Measurements from ENCODE around the gene PODXL2.

PODXL2 gene

DNA sequence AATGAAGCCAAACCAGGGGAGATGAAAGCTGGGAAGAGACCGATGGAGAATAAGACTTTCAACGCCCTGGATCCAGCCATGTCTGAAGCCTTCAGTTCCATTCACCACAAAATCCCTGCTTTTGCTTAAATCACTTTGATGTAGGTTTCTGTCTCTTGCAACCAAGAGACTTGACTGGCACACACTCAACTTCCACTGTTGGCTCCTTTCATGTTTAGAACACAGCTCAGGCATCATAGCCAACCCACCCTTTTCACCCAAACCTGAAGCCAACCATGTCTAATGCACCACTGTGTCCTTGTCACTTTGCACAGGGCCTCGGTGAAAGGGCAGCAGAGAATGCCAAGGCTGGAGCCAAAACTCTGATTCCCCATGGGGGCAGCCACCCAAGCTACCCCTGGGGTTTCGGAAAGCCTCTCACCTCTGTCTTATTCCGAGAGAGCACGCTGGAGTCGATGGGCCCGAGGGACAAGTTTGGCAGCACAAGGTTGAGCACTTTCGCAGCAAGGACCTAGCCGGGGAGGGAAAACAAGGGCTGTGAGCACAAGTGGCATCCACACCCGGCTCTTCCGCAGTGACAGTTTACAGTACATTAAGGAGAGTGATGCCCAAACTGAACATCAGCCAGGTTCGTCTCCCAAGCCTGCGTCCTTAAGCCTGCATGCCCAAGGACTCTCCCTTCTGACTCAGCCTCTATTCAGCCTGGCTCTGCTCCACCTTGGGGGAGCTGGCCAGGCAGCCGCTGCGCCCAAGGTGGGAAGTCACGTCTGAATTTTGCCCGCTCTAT is 81.4 kb downstream of the PODXL2 start:
- no peak for DNase-seq (ENCODE audit: low spot score)

DNA sequence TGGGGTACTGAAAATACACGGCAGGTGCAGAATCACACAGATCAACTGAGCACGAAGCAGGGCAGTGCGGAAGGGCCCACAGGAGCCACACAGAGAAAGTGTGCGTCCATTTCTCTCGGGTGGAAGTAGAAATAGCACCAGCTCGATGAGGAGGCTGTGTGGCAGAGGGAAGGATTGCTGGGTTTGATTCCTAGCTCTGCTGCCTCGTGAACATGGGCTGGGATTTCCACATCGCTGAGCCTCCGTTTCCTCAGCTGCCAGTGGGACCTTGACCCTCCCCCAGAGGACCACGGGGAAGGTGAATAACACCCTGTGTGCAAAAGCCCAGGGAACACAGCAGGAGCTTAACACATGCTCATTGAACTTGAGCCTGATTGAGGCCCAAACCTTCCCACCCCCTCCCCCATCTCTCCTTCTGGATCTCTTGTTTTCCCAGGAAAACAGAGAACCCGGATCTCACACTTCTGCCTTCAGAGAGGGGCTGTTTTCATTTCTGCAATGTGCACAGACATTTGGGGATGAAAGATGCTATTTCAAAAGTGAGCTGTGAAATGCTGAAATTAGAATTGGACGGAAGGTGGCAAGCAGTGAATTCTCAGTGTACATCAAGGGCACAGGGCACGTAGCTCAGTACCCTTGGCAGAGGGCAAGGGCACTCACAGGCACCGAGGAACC is 82.2 kb downstream of the PODXL2 start:
- DNase-seq (ENCODE audit: low spot score) = no peak

DNA sequence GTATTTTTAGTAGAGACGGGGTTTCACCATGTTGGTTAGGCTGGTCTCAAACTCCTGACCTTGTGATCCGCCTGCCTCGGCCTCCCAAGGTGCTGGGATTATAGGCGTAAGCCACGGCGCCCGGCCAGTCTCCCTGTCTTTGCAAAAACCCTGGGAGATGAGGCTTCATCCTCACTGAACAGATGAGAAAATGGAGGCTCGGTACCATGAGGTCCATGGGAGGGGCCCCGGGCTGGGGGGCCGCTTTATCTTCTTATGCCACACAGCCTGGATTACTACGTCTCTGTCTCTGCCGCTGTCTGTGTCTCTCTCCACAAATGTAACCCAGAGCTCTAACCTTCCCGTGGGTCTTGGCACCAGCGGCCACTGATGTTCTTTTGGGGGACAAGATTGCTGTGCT is 82.9 kb downstream of the PODXL2 start:
- DNase-seq (ENCODE audit: low spot score) = no peak

DNA sequence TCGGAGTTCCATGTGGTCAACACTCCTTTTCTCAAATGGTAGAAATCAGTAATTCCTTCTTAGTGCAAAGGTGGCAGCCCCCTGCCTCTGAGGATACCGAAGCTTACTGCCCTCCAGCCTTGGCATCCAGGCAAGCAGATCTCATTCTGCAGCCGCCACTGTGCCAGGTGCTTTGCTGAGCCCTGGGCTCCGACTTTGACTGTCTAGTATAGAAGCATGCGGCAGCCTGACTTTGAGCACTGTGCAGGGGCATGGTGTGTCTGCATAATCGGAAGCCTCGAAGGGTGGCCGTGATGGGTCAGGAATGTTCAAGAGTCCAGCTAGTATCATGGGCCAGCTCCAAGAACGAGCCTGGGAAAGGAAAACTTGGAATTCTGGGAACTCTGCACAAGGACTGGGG is 83.5 kb downstream of the PODXL2 start:
- DNase-seq (ENCODE audit: low spot score) = no peak

DNA sequence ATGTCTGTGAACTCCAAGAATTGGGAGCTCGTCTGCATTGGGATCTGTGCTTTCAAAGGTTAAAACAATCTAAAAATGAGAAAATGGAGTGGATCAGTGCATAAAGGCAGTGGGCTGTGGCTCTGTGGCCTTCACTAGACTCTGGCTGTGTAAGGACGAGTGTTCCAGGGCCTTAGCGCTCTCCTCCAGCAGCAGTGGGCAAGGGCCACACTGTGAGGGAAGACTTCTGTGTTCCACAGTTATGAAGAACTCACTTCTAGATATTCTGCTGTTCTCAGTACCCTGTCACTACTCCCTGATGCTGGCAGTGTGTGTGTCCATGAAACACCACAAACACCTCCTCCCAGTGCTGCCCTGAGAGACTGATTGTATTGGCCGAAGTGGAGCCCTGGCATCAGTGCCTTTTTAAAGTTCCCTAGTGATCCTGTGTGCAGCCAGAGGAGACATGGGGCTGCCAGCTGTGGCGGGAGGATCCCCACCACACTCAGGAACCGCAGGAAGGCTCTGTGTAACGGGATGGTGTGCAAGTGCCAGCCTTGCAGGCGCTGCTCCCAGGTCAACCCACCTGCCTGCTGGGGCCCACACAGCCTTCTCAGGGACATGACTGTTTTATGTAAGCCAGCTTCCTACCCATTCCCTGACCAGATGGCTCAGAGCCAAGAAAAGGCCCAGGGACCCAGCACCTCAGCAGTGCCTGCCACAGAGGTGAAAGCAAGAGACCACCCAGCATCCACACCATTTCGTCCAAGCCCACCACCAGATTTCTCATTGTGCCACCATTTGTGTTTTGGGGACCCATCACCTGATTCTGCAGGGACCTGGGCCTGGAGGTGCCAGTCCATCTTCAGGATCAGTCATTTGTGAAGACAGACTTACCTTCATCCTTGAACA is 84.1 kb downstream of the PODXL2 start:
- DNase-seq (ENCODE audit: low spot score) = no peak

DNA sequence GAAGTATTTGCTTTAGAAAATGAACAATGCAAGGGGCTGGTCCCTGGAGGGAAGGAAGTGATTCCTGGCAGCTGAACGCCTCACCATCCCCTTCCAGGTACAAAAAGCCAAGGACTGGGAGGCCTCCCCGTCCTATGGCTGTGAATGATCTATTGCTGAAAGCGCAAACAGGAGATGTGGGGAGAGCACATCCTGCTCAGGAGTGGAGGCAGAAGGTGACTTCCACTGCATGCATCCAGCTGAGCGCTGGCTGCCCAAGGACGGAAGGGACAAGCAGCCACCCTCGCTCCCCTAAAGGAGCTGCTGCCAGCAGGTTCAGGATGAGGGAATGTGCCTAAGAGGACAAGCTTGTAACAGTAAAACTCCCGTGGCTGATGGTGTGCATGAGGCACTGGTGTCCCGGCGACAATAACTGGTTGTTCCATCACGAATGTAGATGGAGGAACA is 85.2 kb downstream of the PODXL2 start:
- no peak for DNase-seq (ENCODE audit: low spot score)

DNA sequence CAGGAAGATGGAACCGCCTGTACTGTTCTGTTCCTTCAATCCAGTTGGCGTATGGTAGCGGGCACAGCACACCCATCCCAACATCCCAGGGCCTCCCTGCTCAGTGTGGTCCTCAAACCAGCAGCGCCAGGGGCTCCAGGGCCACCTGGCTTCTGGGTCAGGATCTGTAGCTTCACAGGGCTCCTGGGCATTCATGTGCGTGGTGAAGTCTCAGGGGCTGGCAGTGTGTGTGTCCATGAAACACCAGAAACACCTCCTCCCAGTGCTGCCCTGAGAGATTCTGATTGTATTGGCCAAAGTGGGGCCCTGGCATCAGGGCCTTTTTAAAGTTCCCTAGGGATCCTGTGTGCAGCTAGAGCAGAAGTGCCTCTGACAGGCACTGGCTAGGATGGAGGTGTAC is 85.9 kb downstream of the PODXL2 start:
- DNase-seq (ENCODE audit: low spot score) = no peak

DNA sequence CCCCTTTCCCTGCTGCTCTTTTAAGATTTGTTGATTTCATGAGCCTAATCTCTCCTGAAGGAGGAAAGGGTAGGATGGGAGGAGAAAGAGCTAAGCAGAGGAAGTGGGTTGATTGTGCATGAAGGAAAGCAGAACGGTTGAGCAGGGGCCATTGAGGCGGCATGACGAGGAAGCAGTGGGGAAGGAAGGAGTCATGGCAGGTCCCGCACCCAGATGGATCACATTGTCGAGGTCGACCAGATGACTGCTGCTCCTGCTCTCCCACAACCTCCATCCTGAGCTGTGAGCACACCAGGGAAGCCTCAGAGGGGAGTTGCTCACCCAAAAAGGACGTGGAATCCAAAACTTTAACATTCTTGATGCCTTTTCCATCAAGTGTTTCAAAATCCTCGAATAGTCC is 86.5 kb downstream of the PODXL2 start:
- DNase-seq (ENCODE audit: low spot score) = no peak

DNA sequence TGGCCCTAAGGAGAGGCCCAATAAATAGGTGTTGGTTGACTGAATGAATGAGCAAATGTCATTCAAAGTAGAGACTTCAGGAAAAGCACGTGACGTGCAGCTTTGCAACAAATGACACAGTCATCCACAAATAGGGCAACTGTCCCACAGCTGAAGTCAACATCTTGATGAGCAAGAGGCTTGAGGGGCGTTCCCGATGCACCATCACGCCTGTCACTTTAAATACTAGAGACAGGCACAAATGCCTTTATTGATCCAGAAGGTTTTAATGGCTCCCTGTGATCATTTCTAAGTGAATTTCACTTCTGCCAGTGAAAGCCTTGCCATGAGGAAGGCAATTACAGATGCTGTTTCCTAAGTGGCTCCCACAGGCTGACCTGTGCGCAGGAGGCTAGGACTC is 87.4 kb downstream of the PODXL2 start:
- DNase-seq (ENCODE audit: low spot score) = no peak

DNA sequence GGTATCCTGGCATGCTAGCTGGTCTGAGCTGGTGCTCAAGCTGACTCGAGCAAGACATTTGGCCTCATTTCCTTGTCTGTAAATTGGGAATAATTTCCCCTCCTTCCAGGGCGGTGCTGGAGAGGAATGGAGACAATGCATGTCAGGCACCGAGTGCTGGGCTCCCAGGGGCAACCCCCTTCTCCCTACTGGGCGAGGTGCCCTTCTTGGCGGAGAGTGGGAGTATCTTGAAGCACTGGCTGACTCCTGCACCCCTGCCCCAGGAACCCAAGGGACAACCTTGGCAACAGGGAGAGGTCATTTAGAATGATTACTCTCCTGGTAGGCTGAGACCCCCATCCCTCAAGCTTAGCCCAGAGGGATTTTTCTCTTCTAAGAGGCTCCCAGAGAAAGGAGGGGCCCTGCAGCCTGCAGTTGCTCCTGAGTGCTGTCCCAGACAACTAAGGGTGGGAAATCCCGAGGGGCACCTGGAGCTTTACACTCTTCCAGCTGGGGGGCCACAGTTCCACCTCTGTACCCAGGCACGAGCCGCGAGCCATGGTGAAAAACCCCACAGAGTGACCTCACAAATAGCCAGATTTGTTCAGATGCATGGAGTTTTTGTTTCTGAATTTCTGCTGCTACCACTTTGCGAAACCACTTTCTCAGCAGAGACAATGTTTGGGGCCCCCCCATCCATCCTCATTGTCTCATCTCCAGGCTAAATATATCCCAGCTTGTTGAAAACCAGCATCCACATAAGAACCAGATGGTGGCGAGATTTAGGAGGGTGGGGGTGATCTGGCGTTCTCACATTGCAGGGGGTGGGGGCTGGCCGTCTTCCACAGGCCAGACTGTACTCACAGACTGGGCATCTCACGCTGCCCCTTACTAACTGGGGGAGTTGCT is 88.6 kb downstream of the PODXL2 start:
- DNase-seq (ENCODE audit: low spot score) = no peak

DNA sequence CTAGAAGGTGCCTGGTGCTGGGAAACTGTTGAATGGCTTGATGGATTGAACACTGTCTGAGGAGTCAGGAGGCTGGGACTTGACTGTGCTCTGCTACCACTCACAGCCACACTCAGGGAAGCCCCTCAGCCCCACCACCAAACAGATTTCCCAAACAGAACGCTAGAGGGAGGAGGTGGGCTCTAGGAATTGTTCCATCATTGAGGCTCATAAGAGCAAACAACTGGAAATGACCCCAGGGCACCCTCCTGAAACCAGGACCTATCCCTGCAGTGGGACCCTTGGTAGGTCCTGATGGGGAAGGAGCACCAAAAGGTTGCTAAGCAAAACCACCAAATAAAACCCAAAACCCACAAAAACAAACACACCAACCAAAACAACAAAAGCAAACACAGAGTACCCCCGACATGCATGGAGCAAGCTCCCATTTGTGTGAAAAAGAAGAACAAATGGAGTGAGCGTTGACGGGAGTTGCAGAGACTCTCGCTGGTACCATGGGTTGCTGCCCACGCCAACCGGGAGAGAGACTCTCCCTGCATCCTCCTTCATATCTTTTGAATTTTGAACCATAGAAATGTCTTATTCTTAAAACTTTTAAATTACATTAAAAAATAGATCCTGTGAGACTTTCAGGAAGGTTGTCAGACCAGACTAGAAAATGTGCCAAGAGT is 89.4 kb downstream of the PODXL2 start:
- no peak for DNase-seq (ENCODE audit: low spot score)

DNA sequence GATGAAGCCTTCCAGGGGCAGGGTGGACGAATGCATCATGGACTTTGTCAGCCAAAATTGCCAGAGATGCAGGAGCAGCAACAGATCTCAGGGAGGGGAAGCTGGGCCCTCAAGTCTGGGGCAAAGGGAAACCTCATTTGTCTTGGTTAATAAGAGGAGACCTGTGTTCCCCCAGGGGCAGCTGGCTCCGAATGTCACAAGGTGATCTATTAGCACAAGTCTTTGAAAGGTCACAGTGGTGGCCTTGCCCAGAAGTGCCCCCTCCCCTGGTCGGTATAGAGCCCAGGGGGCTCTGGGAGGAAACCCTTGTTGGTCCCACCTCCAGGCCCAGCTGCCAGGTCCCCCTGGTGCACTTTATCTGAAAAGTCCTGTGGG is 89.9 kb downstream of the PODXL2 start:
- DNase-seq (ENCODE audit: low spot score) = no peak

DNA sequence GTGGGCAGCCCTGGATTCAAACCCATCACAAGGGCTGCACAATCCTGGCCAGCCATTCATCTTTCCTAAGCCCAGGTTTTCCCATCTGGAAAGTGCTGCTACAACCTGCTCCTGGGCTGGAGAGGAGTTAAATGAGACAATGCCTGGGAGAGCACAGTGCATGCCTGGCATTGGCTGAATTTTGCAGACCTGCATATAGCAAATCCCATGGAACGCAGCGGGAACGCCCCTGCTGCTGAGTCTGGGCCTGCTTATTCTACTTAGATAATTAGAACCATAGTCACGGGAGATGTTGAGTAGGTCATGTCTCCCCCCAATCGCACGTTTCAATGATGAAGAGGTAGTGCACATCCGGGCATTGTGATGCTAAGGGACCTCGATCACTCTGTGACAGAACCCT is 90.4 kb downstream of the PODXL2 start:
- no peak for DNase-seq (ENCODE audit: low spot score)

DNA sequence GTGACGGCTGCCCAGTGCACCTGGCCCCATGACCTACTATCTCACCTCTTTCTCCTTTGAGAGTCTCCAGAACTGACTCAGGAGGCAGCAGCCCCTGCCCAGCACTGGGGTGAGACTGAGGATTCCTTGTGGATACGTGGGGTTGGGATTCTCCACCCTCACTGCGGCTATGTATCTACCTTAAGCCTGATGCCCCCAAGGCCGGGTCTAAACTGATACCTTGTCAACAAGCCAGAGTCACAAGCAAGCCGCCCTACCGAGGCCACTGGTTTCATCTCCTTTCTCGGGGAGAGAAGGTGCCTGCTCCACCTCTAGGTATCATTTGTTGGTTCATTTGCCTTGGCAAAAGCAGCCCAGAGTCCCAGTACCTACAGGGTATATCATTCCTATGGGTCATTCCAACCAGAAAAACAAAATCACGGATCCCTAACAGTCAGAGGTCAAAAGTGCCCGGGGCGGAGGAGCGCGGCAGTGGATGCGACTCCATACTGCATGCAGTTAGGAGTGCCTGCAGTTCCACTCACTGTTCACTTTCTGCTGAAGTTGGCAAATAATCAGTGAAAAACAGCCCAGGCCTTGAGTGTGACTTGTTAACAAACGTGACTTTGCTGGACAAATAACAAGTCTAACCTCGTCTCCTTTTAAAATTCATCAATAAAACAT is 91.3 kb downstream of the PODXL2 start:
- no peak for DNase-seq (ENCODE audit: low spot score)

DNA sequence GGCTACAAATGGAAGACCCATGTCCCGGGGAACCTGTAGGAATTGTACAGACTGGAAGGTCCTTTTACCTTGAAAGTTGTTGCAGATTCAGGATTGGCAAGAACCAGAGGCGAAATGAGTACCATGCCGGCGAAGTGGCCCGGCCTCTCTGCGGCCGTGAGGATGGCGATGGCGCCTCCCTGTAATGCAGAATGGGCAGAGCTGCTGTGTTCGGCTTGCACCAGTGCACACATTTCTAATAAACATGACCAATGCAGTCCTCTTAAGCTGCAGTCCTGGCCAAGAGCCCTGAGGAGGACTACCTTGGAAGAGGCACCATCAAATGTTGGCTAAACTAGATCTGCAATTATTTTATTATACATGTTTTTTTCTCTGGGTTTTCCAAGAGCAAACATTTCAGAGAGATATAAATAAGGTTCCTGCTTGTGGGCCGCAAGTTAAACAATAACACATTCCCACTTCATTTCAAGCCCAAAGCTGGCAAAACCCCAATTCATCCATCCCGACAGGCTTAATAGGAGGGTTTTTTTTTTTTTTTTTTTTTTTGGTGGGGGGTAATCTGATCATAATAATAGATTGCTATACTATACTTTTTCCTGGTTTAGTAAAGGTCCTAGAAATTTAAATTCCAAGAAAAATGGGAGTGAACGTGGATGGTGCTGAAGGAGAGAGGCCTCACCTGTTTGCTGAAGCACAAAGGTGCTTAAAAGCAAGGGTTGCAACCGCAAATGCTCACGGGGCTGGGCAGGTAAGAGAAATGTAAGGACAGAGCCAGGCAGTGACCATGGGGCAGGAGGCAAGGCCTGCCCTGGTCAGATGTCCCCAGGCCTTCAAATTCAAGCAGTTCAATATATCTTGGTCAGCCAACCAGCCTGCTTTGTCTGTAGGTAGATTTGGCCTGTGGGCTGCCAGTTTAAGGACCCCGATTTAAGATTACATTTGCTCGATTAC is 92.3 kb downstream of the PODXL2 start:
- DNase-seq (ENCODE audit: low spot score) = no peak

DNA sequence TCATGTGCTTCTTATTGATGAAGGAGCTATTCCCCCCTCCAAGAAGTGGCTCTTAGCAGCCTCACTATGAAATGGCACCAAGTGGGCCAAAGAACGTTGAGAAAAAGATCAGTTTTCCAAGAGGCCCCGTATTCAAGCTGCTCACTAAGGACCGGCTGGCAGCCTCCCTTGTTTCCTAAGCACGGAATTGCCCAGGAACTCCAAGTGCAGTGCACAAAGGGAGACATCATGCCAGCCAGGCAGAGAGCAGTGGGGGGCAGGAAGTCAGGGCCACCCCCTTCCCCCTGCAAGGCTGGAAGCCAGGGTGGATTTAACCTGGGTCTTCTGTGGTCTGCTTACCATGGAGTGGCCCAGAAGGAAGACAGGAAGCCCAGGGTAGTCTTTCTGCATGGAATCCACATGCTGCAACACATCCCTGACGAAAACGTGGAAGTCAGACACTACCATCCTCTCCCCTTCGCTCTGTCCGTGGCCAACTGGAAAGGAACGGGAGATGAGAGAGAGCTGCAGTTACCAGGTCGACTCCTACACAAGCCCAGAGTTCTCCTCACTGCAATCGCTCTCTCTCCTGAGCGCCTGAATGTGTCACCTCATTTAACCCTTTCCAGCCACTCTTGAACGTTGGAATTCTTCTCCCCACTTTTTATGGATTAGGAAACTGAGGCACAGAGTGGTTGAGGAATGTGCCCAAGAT is 93.3 kb downstream of the PODXL2 start:
- DNase-seq (ENCODE audit: low spot score) = no peak

Measured in kidney capillary endothelial cell (primary cell).